ENCODE measurements around the gene TNRC18.

DNA sequence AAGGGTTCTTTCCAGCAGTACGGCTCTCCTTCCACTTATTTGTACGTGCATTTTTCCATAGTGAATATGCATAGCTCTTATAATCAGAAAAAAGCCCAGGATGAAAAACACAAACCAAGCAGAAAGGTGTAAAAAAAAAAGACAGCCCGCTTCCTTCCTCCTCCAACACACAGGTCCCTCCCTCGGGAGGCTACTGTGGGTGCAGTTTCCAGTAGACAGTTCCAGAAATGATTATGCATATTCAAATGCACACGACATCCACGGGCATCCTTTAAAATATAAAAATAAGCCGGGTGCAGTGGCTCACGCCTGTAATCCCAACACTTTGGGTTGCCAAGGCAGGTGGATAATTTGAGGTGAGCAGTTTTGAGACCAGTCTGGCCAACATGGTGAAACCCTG is 59.9 kb downstream of the TNRC18 start:
- TF ChIP-seq, protein P1, sequence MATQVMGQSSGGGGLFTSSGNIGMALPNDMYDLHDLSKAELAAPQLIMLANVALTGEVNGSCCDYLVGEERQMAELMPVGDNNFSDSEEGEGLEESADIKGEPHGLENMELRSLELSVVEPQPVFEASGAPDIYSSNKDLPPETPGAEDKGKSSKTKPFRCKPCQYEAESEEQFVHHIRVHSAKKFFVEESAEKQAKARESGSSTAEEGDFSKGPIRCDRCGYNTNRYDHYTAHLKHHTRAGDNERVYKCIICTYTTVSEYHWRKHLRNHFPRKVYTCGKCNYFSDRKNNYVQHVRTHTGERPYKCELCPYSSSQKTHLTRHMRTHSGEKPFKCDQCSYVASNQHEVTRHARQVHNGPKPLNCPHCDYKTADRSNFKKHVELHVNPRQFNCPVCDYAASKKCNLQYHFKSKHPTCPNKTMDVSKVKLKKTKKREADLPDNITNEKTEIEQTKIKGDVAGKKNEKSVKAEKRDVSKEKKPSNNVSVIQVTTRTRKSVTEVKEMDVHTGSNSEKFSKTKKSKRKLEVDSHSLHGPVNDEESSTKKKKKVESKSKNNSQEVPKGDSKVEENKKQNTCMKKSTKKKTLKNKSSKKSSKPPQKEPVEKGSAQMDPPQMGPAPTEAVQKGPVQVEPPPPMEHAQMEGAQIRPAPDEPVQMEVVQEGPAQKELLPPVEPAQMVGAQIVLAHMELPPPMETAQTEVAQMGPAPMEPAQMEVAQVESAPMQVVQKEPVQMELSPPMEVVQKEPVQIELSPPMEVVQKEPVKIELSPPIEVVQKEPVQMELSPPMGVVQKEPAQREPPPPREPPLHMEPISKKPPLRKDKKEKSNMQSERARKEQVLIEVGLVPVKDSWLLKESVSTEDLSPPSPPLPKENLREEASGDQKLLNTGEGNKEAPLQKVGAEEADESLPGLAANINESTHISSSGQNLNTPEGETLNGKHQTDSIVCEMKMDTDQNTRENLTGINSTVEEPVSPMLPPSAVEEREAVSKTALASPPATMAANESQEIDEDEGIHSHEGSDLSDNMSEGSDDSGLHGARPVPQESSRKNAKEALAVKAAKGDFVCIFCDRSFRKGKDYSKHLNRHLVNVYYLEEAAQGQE (IDR thresholded peaks at IDR 0.05; ENCODE audit: low read depth) = no peak
- no peak for TF ChIP-seq RAD21 (IDR thresholded peaks at IDR 0.05; ENCODE audit: low read depth)
- no peak for TF ChIP-seq YY1 (IDR thresholded peaks at IDR 0.05; ENCODE audit: low read depth)
- TF ChIP-seq NFIC (IDR thresholded peaks at IDR 0.05) = no peak
- no peak for TF ChIP-seq TAF1 (IDR thresholded peaks at IDR 0.05; ENCODE audit: low read depth)
- no peak for TF ChIP-seq EP300 (IDR thresholded peaks at IDR 0.05; ENCODE audit: borderline replicate concordance)
- TF ChIP-seq ZBTB7A (IDR thresholded peaks at IDR 0.05; ENCODE audit: low read depth) = no peak
- TF ChIP-seq, protein P2, sequence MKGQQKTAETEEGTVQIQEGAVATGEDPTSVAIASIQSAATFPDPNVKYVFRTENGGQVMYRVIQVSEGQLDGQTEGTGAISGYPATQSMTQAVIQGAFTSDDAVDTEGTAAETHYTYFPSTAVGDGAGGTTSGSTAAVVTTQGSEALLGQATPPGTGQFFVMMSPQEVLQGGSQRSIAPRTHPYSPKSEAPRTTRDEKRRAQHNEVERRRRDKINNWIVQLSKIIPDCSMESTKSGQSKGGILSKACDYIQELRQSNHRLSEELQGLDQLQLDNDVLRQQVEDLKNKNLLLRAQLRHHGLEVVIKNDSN (IDR thresholded peaks at IDR 0.05) = no peak

All from Ishikawa (cell line).